ENCODE results near the gene VSTM4. TPM values are rescaled to one million over a fixed set of nuclear protein-coding genes. Genes with fewer than 3 reads are reported as not detected.

VSTM4 gene
- polyA plus RNA-seq, 3 donors: 13.4 to 16.6 (median 15.9) TPM

GRCh38 chr10:49012603-49013002 lies 102.7 kb downstream of the VSTM4 start:
- DNase-seq (ENCODE audit: low read depth in 3 of 3, low spot score in 2 of 3): no peak

DNA sequence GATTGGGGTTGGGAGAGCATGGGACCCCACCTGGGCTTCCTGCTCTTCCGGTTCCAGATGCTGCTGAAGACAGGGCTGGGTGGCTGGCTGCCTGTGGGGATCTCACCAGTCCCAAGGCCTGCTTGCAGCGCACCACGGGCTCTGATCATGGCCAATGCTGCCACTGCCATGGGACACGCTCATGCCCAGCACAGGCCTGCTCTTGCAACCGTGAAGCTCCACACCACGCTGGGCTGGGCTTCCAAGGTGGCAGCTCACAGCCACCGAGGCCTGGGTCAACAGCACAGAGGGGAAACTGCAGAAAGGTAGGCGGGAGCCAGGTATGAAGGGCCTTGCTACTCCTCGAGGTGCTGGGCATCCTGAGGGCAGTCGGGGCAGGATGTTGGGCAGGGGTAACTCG lies 103.6 kb downstream of the VSTM4 start:
- DNase-seq (ENCODE audit: low read depth in 3 of 3, low spot score in 2 of 3): no peak

DNA sequence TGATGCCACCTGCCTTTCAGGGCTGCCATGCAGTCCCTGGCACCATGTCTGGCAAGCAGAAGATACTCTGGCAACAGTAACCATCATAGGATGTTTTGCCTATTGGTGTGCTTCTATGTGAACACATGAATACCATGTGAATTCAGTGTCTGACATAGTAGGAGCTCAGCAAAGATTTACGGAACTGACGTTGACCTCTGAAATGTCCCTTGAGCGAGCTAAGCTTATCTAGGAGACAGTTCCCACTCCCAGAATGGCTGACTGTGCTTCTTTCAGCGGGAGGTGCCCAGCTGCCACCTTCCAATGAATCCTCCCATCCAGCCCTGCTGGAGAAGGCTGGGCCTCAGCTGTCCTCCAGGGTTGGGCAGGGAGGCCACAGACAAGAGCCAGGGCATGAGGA lies 104.5 kb downstream of the VSTM4 start:
- DNase-seq (ENCODE audit: low read depth in 3 of 3, low spot score in 2 of 3): no peak

DNA sequence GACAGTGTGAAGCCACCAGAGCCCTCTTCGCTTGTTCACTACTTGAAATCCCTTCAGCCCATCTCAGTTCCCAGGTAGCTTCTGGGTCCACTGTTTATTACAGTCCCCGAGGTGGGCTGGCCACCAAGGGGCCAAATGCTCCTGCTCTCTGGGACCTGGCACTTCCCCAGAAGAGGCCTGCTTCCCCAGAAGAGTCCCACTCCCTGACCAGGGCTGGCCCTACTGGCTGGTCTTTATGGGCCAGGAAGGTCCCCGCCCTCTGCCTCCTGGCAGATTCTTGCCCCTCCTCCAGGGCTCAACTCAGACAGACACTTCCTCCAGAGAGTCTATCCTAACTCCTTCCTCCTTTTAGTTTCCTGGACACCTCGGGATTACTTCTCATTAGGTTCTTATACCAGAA lies 105.0 kb downstream of the VSTM4 start:
- no peak for DNase-seq (ENCODE audit: low read depth in 3 of 3, low spot score in 2 of 3)

GRCh38 chr10:49009199-49009979 lies 105.9 kb downstream of the VSTM4 start:
- peak in 2 of 3 donors; percentile 31 to 46 for DNase-seq (ENCODE audit: low read depth in 3 of 3, low spot score in 2 of 3)

DNA sequence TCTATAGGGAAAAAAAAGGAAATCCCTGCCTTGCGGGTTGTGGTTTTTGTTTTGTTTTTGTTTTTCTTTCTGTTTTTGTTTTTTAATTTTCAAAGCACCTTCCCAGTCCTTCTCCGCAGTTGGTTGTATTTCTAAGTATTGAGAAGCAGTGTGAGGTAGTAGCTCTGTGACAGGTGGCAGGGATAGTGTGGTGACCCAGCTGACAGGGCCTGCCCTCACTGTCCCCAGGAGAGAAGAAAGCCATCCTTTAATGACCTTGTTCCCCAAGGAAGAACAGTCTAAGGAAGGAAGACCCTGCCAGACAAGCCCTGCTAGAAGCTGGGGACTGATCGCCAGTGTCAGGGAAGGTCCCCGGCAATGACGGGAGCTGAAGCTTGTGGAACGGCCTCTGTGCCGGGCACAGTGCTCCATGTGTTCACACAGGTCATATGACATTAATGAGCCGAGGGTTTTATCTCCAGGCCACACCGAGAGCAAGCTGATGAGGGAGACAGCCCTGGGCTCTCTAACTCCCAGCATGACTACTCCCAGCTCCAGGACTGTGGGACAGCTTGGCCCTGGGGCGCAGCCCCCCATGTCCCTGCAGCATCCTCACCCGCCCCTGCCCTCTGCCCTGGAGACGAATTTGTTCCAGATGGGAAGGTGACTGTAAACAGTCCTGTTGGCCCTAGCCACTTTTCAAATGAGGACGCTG lies 106.7 kb downstream of the VSTM4 start:
- DNase-seq (ENCODE audit: low read depth in 3 of 3, low spot score in 2 of 3): no peak

- no peak for DNase-seq (ENCODE audit: low read depth in 3 of 3, low spot score in 2 of 3)
Measured at GRCh38 chr10:49008091-49008490, 107.2 kb downstream of the VSTM4 start.

DNA sequence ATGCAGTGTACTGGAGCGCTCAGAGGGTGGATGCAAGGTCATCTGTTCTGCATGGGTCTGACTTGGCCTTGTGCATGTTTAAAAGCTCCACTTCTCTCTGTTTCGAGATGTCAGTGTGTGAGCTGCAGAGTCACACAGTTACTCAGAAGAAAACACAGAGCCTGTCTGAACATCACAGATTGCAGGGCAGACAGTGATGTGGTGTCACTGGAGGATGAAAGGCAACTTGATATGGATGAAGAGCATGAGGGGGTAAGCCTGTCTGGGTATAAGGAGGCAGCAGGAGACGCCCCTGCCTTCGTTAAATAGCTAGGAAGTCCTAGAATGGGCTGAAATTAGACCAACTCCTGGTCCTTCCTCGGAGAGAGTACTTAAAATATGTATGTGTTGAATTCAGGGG lies 108.2 kb downstream of the VSTM4 start:
- DNase-seq (ENCODE audit: low read depth in 3 of 3, low spot score in 2 of 3): no peak

- DNase-seq (ENCODE audit: low read depth in 3 of 3, low spot score in 2 of 3): no peak
Measured at GRCh38 chr10:49005270-49005669, 110.1 kb downstream of the VSTM4 start.

DNA sequence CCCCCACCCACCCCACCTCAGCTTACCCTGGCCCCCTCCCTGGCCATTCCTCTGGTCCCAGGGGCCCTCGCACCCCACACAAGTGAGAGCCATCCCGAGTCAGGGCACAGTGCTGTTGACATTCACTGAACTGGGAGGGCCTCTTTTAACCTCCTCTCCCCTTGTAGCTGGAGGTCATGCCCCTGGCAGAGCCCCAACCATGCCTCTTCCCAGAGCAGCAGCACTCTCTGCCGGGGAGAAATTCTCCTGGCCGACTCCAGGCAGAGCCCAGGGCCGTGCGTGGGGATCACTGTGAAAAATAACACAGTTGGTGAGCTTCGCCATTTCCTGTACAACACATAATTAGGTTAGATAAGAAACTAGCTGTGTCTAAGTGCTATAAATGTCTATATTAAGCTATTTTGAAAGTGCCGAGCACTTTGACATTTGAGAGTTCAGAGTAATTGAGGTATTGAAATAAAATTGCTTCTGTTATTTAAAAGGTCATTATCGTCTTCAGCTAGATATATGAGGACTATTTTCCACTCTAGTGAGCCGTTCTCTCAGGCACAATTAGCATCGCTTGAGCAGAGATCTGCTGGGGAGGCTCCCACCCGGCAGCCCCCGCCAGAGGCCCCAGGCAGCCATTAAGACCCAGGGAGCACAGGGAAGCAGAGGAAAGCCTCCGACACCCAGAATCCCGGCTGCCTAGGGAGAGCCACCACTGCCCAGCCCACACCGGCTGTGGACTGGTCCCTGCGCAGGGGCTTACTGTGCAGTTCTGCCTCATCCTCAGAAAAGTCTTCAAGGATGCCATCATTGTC lies 113.3 kb downstream of the VSTM4 start:
- DNase-seq (ENCODE audit: low read depth in 3 of 3, low spot score in 2 of 3): no peak

GRCh38 chr10:49001402-49001801 lies 113.9 kb downstream of the VSTM4 start:
- no peak for DNase-seq (ENCODE audit: low read depth in 3 of 3, low spot score in 2 of 3)

DNA sequence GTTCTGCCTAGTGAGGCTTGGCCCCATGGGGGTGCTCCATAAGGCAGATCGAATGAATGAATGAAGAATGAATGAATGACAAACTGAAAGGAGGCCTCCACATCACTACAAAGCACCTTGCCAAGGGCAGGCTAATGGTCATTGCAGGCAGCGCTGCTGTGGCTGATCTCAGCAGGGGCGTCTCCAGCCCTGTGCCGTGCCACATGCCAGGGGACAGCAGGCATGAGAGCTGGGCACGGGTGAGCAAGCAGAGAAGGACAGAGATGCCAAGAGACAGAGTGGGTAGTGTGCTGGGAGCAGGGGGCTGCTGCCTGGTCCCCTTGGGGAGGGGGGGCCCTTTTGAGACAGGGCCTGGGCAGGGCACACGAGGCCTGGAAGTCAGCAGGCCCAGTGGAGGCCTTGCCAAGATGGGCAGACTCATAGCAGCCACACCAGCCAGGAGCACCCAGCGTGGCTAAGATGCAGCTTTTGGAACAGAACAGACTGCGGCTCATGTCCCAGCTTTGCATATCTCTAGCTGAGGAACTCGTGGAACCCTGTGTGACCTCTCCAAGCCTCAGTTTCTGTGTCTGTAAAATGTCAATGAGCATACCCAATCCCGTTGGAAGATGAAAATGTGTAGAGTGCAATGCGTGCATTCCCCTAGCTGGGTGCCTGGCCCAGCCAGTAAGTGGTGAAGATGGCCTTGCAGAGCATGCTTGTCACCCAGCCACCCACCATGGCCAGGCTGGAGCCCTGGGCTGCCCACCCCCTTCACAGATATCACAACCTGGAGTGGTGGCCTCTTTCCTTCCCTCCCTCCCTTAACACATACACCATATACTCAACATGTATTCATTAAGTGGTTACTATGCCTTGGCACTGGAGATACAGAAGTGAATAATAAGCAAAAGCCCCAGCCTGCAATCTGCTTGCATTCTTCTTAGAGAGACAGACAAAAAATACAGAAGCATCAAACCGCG lies 114.6 kb downstream of the VSTM4 start:
- DNase-seq (ENCODE audit: low read depth in 3 of 3, low spot score in 2 of 3): no peak

DNA sequence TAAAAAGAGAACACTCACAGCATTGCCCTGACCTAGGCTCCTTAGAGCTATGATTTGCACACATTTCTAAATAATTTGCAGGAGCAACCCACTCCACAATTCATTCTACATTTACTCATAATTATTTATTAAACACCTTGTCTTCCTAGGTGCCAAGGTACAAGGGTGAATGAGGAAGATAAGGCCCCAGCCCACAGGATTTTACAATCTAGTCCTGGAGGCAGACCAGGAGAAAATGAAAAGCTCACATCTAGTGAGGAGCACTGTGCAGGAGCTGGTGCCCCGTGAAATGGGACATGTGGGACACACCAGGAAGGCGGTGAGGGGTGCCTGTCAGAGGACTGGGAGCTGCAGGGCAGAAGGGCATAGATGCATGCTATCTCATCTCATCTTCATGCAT lies 116.0 kb downstream of the VSTM4 start:
- DNase-seq (ENCODE audit: low read depth in 3 of 3, low spot score in 2 of 3): no peak

DNA sequence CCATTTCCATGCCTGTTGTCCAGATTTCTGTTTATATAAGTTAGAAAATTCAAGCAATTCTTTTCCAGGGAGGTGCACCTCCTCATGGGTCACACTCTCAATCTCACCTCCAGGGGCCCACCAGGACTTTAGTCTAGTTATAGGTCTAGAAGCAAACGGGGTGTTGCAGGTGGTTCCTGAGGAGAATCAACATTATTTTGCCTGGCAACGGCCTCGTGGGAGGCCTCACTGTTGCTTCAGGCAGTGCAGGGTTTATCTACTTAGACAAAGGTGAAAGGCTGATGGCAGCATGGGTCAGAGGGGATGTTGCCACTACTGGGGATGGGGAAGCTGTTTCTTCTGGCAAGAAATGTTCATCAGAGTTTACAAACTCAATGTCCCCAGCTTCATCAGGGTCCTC lies 119.0 kb downstream of the VSTM4 start:
- DNase-seq (ENCODE audit: low read depth in 3 of 3, low spot score in 2 of 3): no peak

DNA sequence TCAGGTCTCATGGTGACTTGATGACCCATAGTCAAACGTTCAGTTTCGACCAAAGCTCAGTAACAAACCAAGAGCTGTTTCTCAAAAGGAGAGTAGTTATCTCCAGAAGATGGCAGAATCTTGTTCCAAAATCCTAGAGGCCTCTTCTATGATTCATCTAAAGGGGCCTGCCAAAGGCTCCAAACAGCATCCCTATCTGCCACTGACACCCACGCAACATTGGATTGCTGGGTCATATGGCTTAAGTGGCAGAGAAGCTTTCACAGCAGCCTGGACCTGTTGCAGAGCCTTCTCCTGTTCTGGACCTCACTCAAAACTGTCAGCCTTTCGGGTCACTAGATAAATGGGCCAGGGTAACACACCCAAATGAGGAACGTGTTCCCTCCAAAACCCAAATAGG lies 121.7 kb downstream of the VSTM4 start:
- DNase-seq (ENCODE audit: low read depth in 3 of 3, low spot score in 2 of 3): no peak

GRCh38 chr10:48990226-48990625 lies 125.1 kb downstream of the VSTM4 start:
- DNase-seq (ENCODE audit: low read depth in 3 of 3, low spot score in 2 of 3): no peak

DNA sequence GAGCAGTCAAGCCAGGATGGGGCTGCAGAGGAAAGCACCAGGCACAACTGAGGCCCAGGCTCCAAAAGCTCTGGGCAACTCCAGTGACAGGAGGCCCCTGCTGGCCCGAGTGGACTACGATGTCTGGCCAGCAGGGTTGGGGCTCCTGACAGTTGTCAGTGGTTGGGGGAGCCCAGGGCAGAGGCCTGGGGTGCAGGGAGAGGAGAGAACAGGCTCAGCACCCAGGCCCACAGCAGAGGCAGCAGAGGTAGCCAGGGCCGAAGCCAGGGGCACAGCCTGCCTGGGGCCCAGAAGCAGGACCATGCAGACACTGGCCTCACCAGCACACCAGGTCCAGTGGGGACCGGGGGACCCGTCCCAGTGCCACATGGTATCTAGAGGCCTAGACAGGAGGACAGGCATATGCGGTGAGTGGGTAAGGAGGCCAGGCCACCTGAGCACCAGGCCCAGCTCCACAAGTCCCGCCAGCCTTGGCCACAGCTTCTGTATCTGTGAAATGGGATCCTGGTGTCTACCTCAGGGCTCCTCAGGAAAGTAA lies 129.6 kb downstream of the VSTM4 start:
- no peak for DNase-seq (ENCODE audit: low read depth in 3 of 3, low spot score in 2 of 3)

DNA sequence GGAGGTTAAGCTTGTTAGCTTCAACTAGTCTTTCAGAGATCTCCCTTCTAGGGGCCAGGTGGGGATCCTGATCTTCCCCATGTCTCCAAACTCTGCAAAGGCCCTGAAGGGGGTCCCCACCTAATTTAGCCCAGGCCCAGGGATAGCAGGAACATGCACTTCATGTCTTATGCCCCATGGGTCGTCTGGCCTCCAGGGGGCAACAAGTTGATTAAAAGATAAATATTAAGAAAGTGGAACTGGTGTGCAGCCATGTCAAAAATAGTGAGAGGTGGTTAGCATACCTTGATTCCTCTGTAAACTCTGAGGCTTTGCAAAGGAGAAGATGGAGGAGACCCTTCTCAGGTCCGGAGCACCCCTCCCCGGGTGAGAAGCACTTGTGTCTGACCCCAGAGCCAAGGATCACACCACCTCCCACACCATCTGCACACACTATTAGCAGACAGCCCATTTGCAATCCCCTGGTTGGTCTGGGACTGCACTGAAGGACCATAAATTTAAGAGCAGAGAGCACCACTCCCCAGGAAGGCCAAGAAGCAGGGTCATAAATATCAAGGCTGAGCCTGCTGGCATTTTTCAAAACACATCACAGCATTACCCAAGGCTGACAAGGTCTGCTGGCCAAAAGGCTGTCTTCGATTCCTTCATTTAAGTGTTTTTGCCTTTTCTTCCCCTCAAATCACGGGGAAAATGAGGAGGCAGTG lies 131.5 kb downstream of the VSTM4 start:
- DNase-seq (ENCODE audit: low read depth in 3 of 3, low spot score in 2 of 3): no peak

DNA sequence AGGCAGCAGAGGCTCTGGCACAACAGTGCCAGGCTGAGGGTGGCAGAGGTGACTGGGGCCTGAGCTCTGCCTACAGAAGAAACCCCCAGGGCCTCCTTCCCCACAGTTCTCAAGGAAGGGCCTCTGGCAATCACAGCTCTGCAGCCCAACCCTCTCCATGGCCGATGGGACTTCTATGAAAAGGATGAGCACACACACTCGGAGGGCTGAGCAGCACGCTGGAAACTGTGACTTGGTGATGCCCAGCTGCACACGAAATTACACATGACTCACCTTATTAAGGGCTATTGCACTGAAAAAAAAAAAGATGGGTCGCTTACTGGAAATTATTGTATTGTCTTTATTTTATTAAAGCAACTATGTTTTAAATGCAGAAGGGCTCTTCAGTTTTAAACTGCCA lies 132.7 kb downstream of the VSTM4 start:
- DNase-seq (ENCODE audit: low read depth in 3 of 3, low spot score in 2 of 3): no peak
